GM18861 (cell line): ENCODE results near the gene STK10.

ENCODE experiments used
- ATAC-seq: cut with Tn5 transposase; IDR thresholded peaks from one replicate; pipeline ENCODE4 v1.9.1; 2021; ENCODE audit not compliant: unreplicated experiment

The STK10 gene

DNA sequence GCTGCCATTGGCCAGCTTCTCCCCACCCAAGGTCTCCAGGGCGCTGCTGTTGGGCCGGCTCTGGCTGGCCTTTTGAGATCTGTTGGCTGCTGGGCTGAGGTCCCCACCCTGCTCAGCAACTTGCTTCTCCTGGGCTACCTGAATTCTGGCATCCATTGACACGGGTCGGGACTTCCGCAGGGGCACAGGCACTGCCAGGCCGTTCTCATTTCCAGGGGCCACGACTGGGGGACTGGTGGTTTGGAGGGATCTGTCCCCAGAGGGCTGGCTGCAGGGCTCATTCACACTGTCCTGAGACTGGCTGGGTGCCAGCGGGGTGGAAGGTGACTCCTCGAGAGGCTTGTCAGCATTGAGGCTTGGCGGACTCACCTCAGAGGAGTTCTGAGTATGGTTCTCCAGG is 94.5 kb downstream of the STK10 start:
- ATAC-seq: no peak

DNA sequence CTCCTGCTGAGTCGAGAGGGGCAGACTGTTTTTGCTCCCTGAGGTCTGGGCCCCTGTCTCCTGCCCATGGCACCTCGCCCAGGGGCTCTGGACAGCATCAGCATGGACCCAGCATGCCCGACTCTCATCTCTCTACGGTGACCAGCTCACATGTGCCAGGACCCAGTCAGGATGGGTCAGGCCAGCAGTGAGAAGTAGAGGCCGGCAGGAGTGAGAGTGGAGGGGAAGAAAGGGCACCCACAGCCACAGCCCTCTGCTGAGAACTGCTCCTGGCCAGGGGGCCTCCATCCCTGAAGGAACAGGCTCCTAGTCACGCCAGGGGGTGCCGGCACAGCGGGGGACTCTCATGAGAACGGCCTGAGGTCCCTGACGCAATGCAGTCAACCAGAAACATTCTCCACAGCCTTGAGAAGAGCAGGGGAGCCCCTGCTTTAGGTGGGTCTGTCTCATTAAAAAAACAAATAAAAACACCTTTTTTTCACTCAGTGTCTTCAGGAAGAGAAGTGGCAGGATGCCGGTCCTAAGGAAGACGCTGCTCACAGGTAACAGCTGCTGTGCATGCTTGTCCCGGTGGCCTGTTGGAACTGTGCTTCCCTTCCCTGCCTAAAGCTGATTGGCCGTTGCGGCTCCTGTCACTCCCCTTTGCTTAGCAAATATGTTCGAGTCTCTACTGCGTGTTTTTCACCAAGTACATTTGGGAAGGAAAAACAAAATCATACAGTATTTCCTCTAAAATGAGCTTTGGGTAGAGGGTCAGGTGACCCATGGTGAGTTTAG is 95.9 kb downstream of the STK10 start:
- ATAC-seq: no peak

DNA sequence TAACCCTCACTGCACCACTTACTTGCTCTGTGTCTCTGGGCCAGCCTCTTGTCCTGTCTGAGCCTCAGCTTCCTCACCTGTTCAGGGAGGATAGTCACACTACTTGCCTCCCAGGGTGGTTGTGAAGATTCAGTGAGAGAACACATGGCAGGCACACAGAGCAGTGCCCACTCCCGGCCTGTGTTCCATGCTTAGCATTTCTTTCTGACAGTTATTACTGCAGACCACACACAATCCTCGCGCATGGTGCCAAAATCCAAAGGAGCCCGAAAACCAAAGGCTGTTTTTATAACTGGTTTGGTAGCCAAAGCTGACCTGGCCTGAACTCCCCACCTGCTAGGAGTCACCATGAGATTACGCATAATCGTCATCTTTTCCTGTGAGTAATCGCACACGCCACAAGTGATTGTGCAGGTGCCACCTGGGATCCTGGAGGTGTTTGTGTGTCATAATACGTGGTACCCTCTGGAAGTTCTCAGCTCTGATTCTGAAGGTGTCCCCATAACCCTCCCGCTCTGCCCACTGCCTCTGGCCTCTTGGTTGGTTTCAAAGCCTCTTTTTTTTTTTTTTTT is 97.0 kb downstream of the STK10 start:
- ATAC-seq: no peak

DNA sequence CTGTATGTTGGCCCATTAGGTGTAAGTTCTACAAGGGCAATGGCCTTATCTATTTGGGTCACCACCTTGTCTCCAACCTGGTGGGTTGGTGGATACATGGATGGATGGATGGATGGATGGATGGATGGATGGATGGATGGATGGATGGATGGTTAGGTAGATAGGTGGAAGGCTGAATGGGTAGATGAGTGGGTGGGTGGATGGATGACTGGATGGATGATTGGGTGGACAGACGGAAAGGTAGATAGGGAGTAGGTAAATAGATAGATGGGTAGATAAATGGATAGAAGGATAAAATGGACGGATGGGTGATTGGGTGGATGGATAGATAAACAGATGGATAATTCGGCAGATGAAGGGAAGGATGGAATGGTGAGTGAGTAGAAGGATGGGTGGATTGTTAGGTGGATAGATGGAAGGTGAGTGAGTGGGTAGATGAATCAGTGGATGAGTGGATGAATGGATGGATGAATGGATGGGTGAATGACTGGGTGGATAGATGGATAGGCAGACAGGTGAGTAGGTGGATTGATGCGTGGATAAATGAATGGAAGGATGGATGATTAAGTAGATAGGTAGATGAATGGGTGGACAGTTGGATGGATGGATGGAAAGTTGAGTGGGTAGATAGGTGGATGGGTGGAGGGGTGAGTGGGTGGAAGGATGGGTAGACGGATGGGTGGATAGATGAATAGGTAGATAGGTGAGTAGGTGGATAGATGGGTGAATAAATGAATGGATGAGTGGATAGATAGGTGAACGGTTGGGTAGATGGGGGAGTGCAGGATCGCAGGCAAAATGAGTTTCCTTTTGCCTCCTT is 98.5 kb downstream of the STK10 start:
- ATAC-seq: no peak

DNA sequence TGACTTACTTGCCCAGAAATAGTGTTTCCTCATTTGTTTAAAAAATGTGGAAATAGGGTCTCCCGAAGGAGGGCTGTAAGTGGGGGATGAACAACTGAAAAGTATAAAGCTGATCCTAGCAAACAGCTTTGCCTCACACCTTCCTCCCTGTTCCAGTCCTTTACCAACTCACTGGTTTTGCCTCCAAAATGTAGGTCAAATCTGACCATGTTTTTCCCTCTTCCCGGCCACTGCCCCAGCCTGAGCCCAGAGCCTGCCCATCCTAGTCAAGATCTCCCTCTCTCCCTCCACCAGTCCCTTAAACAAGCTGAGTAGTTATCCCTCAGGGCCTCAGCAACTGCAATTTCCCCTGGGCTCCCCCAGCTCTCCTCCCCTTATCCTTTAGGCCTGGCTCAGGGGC is 99.2 kb downstream of the STK10 start:
- no peak for ATAC-seq

DNA sequence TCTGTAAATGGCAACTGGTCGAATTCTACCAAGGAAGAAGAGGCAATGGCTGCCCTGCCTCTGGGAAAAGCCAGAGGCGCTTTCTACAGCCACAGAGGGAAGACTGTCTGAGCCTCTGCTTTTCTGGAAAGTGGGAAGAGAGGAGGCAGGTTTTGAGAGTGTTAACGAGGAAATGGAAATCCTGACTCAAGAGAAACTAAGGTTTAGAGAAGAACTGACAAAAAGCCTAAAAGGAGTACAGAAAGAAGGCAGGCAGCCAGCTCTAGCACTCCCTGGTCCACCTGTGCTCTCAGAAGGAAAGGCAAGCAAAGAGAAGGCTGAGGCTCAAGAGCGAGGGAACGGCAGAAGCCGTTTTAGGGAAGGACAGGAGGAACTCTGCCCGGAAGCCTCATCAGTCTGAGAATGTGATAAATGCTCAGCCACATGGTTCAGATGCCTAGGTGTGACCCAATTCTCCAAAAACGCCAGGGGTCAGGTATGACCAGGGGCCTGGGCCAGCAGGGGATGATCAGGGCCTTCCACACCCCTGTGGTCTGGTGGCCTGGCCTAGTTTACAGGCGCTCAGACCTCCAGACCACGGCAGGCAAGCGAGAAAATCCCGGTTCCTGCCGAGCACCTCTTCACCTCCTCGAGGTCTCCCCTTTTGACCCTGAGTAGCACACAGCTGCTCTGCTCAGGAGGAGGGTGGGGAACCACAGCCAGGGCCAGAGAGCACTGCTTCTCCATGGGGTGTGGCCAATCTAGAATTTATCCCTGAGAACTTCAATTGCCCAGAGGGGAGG is 101.6 kb downstream of the STK10 start:
- ATAC-seq: no peak

DNA sequence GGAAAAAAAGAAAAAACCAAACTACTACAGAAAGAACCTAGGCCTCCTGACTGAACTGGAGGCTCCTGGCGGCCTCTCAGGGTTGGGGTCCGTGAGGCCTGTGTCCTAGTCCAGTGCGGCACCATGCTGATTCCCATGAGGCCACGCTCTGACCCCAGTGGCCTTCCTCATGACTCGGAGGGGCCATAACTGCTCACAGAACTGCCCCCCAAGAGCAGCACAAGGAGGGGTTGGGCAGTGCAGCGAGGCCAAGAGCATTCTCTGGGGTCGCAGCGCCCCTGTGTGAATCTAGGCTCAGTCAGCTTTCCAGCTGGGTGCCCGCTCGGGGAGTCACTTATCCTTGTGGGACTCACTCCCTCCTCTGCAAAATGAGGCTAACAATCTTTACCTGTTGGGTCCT is 102.3 kb downstream of the STK10 start:
- ATAC-seq: no peak

DNA sequence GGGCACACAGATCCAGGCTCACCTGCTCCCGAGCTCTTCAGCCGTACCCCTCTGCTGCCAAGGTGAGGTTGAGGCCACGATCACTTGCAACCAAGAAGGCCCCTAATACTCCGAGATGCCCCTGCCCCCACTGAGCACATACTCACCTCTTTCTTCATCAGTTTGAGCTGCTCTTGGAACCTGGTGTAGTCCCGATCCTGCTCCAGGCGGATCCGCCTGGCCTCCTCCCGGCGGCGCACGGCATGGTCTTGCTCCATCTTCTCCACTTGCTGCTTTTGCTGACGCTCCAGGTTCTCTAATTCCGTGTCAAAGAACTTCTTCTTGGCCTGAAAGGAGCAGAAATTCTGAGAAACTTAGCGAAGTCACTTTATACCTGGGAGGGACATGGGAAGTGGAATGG is 105.8 kb downstream of the STK10 start:
- no peak for ATAC-seq

DNA sequence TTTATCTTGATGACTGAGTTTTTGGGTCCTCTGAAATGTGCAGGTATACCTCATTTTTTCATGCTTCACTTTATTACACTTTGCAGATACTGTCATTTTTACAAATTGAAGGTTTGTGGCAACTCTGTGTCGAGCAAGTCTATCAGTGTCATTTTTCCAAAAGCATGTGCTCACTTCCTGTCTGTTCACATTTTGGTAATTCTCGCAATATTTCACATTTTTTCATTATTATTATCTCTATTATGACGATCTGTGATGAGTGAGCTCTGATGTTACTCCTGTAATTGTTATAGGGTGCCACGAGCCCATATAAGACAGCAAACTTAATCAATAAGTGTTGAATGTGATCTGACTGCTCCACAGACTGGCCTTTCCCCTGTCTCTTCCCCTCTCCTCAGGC is 108.1 kb downstream of the STK10 start:
- ATAC-seq: no peak

DNA sequence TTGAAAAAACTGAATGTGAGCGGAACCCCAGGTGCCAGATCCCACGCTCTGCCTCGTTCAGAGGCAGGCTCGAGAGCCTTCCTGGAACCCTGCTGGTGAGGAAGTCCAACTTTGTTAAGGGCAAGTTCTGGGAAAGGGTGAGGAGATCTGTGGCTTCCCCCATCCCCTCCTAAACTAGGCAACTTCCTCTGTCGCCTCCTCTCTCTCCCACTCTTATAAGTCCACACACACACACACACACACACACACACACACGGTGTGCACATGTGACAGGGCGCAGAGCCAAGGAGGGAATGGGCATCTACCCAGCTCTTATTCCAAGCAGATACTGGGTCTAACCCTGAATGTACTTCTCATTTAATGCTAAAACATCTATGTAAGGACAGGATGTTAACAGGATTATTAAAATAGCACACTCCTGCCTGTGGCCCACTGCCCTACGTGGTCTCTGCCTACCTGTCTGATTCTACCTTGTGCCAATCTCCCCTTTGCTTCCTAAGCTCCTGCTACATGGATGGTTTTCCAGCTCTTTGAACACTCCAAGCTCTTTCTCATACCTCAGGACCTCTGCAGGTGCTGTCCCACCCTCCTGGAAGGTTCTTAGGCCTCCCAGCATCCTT is 109.2 kb downstream of the STK10 start:
- ATAC-seq: no peak

DNA sequence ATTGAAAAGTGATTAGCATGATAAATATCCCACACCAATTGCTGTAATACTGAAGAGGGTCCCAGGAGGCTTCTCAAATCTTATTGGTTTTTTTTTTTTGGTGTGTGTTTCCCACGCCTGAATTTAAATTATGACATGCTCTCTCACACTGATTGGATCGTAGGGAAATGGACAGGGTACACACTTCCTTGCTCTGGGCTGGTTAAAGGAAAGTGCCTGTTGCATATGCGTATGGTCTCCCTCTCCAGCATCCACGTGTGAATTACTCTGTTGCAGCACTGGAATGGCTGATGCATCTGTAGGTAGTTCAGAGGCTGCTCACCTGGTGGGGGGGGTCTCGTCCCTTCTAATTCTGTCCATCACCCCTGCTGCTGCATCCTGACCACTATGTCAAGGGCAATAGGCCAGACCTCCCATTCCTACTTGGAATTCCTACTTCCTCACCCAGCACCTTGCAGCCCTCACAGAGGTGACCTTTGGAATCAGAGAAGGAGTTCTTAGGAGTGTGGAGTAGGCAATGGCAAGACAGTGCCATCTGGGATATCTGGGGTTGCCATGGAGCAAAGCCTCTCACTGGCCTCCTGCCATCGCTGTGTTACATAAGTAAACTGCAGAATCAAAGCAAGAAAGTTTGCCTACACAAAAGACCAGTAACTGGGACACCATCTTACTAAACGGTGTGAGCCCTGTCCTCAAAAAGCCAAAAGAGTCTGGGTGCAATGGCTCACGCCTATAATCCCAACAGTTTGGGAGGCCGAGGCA is 110.2 kb downstream of the STK10 start:
- no peak for ATAC-seq

DNA sequence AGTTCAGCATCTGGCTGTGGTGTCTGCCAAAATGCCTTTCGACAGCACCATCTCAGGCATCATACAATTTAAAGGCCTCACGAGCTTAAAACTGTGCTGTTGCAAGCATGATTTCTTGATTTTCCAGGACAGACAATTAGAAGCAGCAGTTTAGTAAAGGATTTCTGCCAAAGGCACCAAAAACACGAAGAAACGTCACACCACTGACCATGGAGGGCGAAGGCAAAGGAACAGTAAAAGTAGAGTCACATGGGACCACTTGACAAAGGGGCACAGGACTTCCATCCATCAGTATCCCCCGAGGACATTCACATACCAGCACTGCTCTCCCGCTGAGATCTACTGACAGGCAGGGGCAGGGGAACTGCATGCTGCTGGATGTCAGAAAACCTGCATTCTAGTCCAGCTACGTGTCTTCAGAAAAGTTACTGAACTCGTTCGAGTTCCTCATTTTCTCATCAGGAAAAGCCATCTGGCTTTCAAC is 111.2 kb downstream of the STK10 start:
- ATAC-seq: no peak

DNA sequence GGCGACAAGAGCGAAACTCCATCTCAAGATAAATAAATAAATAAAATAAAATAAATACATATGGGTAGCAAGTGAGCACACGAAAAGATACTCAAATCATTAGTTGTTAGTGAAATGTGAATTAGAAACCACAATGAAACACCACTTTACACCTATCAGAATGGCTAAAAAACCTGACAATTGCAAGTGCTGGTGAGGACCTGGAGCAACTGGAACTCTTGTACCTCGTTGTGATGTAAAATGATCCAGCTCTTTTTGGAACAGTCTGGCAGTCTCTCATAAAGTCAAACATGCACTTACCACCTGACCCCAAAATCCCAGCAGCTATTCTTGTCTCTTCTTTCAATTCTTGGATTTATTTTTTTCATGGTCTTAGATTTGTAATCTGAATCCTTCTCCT is 112.4 kb downstream of the STK10 start:
- ATAC-seq: no peak

DNA sequence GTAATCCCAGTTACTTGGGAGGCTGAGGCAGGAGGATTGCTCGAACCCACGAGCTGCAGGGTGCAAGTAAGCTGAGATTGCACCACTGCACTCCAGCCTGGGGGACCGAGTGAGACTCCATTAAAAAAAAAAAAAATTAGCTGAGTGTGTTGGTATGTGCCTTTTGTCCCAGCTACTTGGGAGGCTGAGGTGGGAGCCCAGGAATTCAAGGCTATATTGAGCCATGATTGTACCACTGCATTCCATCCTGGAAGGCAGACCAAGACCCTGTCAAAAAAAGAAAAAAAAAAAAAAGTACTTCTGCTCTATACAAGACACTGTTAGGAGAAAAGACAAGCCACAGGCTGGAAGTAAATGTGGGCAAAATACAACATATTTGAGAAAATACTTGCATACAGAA is 113.1 kb downstream of the STK10 start:
- no peak for ATAC-seq

DNA sequence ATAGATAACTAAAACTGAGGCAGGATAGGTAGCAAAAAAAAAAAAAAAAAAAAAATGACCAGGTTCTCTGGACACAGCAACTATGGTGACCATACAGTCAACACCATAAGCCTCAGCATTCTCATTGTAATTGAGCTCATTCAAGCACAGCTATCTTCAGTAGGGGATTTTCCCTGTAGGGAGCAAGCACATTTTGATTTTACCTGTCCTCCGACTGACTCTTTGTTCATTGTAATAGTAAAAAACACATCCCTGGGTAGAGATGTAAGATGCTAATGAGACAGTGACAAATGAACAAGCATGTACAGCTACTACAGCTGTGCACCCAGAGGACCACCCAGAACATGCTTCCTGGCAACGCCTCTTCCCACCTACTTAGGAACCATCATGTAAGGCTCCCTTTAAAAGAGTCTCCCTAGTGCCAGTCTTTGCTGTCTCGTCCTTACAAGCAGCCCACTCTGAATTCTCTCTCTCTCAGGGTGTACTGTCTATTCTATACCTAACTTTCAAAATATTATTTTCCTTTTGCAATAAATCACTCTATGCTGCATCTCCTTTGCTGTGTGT is 116.6 kb downstream of the STK10 start:
- ATAC-seq: no peak

DNA sequence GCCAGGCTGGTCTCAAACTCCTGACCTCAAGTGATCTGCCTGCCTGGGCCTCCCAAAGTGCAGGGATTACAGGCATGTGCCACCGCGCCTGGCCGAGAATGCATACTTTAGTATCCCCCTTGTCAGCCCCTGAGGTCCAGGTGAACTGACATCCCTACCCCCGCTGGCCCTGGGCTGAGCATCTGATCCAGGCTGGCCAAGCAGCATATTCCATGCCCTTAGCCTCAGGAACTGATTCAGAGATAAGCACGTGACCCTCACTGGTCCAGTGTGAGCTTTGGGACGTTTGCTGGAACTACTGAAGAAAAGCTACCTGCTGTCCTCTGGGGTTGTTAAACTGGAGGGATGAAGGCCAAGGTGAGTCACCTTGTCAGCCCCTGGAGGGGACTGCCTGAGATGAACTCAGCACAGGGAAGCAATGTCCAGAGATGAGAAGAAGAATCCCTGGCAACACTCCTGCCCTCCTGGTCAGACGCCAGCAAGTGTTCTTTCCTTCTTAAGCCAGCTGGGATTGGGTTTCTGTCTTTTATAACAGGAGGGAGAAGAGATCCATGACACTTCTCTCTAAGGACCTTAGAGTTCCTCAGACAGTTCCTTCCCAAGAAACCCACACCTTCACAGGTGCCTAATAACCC is 122.5 kb downstream of the STK10 start:
- no peak for ATAC-seq

DNA sequence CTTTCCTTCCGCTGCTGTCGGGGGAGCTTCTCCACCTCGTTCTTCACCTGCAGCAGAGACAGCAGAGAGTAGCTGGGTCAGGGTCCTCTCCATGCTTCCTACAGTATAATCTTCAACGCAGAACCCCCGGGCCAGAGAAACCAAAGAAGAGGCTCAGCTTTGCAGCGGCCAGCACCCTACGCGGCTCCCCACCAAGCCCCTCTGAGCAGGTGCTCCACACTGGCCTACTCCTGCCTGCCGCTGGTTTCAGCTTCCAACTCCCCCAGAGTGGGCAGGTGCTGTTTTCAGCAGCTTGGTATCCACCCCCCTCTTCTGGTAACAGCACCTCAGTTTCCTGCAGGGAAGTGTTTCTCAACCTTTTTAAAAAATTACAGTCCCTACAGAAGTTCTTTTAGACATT is 123.3 kb downstream of the STK10 start:
- ATAC-seq: no peak

DNA sequence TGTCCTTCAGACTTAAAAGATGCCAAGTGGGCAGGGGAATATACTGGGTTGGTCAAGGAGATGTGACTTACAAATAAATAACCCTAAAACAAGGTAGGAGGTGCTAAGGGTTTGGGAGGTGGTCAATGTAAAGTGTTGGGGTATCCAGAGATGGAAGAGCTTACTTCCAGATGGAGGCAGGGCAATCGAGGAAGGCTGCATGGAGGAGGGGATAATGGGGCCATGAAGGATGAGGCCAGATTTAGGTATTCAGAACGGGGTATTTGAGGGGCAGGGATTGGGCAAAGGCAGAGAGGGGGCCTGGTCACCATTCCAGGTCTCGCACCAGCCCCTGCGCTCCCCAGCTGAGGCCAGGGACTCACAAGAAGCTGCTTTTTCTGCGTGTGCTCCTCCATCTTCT is 123.7 kb downstream of the STK10 start:
- ATAC-seq: no peak
